Activated T-helper 2 cell treated with anti-CD3 and anti-CD28 coated beads, Interferon-gamma antibody, Interleukin-2, Interleukin-4, amounts not matched to agents 10 μg/mL and 5 μg/mL and 100 μg/mL, durations not matched to agents 14 hours and 24 hours and 36 hours (primary cell): ENCODE results near the gene LYRM4. TPM values are rescaled to one million over a fixed set of nuclear protein-coding genes. Genes with fewer than 3 reads are reported as not detected.

Source experiments
- DNase-seq: peaks from one replicate; pipeline ENCODE4 v3.0.0; 2021; ENCODE audit warnings: low spot score
- H3K27ac Mint-ChIP-seq: one replicate; pipeline ENCODE4 v1.8.0; 2021; ENCODE audit warnings: mixed read lengths
- H3K27me3 Mint-ChIP-seq: one replicate; pipeline ENCODE4 v1.8.0; 2021; ENCODE audit warnings: low read depth, mixed read lengths
- H3K36me3 Mint-ChIP-seq: one replicate; pipeline ENCODE4 v1.8.0; 2021; ENCODE audit warnings: low read depth, mixed read lengths
- H3K4me1 Mint-ChIP-seq: one replicate; pipeline ENCODE4 v1.8.0; 2021; ENCODE audit warnings: low read depth, mixed read lengths
- H3K4me3 Mint-ChIP-seq: one replicate; pipeline ENCODE4 v1.8.0; 2021; ENCODE audit warnings: low read depth, mild to moderate bottlenecking, moderate library complexity, mixed read lengths
- H3K9me3 Mint-ChIP-seq: one replicate; pipeline ENCODE4 v1.8.0; 2021; ENCODE audit warnings: mixed read lengths
- intact Hi-C: fragments of 100-400 bp; cut with micrococcal nuclease; formaldehyde crosslinking; loops from one replicate; pipeline ENCODE4 v1.15.1; 2023
- total RNA-seq: library from RNA; stranded (reverse); gene quantifications from 2 replicates; pipeline ENCODE4 v1.2.3, GENCODE V29; 2022

LYRM4 gene
- total RNA-seq, 1 donor from 2014 or later, result 48.6 TPM

GRCh38 chr6:5277589-5277988 lies 16.8 kb upstream of the LYRM4 start:
- Mint-ChIP-seq H3K4me1 (peaks cover 67% of the 10 kb centered on the region), H3K9me3 (no peaks in the 10 kb centered on the region), H3K27ac (no peak overlapping the region), H3K36me3 (peaks cover 21% of the 10 kb centered on the region), H3K4me3 (no peak overlapping the region), H3K27me3 (no peaks in the 10 kb centered on the region)
- intact Hi-C loops, result no loop called here
- DNase-seq, result no peak

DNA sequence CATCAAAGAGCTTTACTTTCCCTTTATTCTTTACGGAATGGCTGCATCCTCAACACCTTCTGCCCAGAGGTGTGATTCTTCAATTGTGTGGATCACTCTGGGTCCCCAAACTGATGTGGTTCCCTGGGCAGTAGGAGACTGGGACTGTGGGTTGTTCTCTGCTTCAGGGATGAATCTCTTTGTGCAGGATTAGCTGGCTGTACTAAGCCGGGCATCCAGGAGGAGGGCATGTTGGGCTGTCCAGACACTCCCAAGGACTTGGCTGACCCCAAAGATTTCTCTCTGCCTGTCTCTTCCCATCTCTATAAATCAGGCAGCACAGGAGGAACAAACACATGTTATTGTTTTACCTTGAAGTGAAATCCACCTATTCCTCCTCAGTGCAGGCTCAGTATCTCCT lies 15.8 kb upstream of the LYRM4 start:
- H3K36me3 Mint-ChIP-seq, result peaks cover 25% of the 10 kb centered on the region
- H3K27me3 Mint-ChIP-seq, result no peaks in the 10 kb centered on the region
- peaks cover 63% of the 10 kb centered on the region for H3K4me1 Mint-ChIP-seq
- DNase-seq, result no peak
- intact Hi-C loops, result no loop called here
- H3K9me3 Mint-ChIP-seq, result no peaks in the 10 kb centered on the region
- no peak overlapping the region for H3K27ac Mint-ChIP-seq
- H3K4me3 Mint-ChIP-seq, result no peak overlapping the region

DNA sequence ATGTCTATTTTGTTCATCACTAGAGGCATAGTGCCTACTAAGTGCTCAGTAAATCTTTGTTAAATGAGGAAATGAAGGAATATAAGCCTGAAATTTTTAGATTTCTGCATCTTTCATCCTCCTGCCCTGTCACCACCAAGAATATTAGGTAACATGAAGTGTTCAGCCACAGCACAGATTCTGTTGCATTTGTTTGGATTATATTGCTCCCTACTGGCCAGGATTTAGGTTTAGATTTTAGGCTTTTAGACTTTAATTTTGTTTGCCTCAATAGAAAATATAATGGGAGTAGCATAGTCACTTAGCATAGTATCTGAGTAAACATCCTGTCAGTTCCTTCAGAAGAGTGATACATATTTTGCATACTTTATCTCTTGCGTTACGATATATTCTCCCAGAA lies 14.7 kb upstream of the LYRM4 start:
- Mint-ChIP-seq H3K4me3 (no peak overlapping the region), H3K27ac (no peak overlapping the region)

DNA sequence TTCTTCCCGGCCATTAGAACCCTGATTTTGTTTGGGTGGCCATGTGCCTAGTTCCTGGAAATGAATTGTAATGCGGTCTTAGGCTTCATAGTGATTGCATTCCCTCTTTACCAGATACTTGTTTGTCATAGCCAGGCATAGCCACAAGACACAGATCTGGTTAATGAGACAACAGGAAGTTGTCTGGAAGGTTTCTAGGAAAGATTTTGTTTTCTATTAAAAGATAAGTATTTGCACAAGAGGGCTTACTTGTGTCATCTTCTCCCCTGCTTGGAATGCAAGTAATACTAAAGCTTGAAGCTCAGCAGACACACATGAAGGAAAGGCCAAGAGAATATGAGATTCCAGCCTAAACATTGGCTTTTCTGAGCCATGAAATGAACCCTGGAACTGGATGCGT lies 13.5 kb upstream of the LYRM4 start:
- no peak overlapping the region for H3K4me3 Mint-ChIP-seq
- H3K9me3 Mint-ChIP-seq, result no peaks in the 10 kb centered on the region
- DNase-seq, result no peak
- intact Hi-C loops, result no loop called here
- H3K27ac Mint-ChIP-seq, result no peak overlapping the region
- peaks cover 57% of the 10 kb centered on the region for H3K4me1 Mint-ChIP-seq
- H3K36me3 Mint-ChIP-seq, result peaks cover 24% of the 10 kb centered on the region
- H3K27me3 Mint-ChIP-seq, result no peaks in the 10 kb centered on the region

More for the DNA sequence above, 14.7 kb upstream of the LYRM4 start:
- peaks cover 25% of the 10 kb centered on the region for H3K36me3 Mint-ChIP-seq
- H3K27me3 Mint-ChIP-seq, result no peaks in the 10 kb centered on the region
- intact Hi-C loops, result no loop called here
- no peak for DNase-seq
- peaks cover 61% of the 10 kb centered on the region for H3K4me1 Mint-ChIP-seq
- H3K9me3 Mint-ChIP-seq, result no peaks in the 10 kb centered on the region

GRCh38 chr6:5271926-5272325 lies 11.2 kb upstream of the LYRM4 start:
- Mint-ChIP-seq H3K4me1 (peaks cover 49% of the 10 kb centered on the region), H3K36me3 (peaks cover 35% of the 10 kb centered on the region)
- intact Hi-C loops, result no loop called here

DNA sequence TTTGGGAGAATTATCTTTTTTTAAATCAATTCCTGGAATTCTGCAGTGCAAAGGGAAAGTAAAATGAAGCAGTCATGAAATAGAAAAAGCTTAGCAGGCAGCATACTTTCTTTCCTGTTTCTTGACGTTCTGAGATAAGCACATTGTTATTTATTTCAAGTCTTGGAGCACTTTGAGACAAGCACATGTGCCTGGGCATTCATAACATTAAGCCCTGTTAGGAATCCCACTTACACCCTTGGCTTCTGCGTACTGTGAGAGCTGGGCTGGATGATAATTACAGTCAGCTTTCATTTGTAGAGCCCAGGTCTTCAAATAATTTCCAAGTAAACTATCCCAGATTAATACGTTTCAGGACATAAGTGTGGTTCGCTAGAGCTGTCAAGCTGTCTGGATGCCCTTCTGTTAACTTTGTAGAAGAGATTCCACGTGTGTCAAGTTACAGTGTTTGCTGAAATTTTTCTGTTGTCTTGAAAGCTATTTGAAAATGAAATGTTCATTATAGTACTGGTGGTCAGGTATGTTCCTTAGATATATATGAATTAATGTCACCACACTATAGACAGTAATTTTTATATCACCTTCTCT lies 9.4 kb upstream of the LYRM4 start:
- no peak overlapping the region for H3K27ac Mint-ChIP-seq

More at GRCh38 chr6:5271926-5272325, 11.2 kb upstream of the LYRM4 start:
- Mint-ChIP-seq H3K9me3 (peaks cover 6% of the 10 kb centered on the region), H3K27me3 (no peaks in the 10 kb centered on the region), H3K4me3 (no peak overlapping the region), H3K27ac (no peak overlapping the region)
- no peak for DNase-seq

GRCh38 chr6:5266423-5266822 lies 5.7 kb upstream of the LYRM4 start:
- no peaks in the 10 kb centered on the region for H3K27me3 Mint-ChIP-seq
- H3K9me3 Mint-ChIP-seq, result peaks cover 6% of the 10 kb centered on the region
- DNase-seq, result no peak
- H3K4me3 Mint-ChIP-seq, result no peak overlapping the region
- peaks cover 30% of the 10 kb centered on the region for H3K4me1 Mint-ChIP-seq
- H3K27ac Mint-ChIP-seq, result peak overlapping the region; percentile 39
- H3K36me3 Mint-ChIP-seq, result peaks cover 26% of the 10 kb centered on the region
- intact Hi-C loops, result no loop called here

More for the DNA sequence above, 9.4 kb upstream of the LYRM4 start:
- Mint-ChIP-seq H3K36me3 (peaks cover 43% of the 10 kb centered on the region), H3K4me1 (peaks cover 46% of the 10 kb centered on the region), H3K9me3 (peaks cover 6% of the 10 kb centered on the region), H3K27me3 (no peaks in the 10 kb centered on the region), H3K4me3 (no peak overlapping the region)
- DNase-seq, result no peak
- intact Hi-C loops, result no loop called here

DNA sequence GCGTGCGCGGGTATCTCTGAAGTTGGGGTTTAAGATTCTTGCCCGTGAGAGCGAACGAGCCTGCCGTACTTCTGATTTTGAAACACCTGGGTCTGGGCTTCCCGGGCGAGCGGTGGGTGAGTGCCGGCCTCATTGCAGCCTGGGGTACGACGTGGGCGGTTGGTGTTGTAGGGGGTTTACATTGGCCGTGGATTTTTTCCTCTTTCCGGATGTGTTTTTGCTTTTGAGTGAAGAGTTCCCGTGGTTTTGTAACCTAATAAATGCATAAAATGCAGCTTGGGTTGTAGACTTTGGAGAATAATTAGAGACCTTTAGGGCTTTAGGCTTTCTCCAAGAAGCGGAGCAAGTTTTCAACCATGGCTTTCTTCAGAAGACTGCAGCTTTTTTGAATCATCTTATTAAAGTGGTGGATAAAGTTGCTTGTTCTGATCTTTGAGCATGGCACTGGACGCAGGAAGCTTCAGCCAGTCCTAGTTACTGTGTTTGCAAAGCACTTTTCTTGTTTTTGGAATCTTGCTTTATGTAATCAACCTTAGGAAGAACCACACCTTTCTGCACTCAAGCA lies 877 bp upstream of the LYRM4 start:
- Mint-ChIP-seq H3K36me3 (peaks cover 27% of the 10 kb centered on the region), H3K27ac (peak overlapping the region; percentile 99), H3K4me3 (peak overlapping the region; percentile 98), H3K4me1 (peaks cover 43% of the 10 kb centered on the region), H3K27me3 (no peaks in the 10 kb centered on the region), H3K9me3 (no peaks in the 10 kb centered on the region)
- intact Hi-C loops, result loop anchor here (1.0 to 5.0 kb wide), 3 partner anchors 41 to 589 kb away; no protein-coding TSS in a partner anchor
- no peak for DNase-seq

DNA sequence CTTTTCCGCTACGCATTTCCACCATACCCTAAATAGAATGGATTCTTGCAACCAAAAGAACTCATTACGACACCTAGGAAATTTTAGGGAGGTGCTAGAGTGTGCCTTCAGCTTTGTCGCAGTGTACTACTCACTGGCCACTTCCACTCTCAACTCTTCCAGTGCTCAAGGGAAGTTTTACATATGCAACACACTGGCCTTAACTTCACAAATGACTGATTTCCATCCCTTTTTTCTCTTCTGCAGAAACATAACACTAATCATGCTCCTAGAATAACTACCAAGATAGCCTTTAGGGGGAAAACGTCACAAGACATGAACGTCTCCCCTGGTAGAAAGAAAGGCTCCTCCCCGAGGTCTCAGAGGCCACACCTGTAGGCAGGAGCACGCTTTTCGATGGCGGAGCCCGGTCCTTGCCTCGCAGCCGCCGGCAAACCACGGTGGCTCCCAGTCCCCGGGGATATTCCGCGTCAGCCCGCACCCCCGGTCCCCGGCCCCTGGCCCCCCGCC lies 584 bp downstream of the LYRM4 start:
- no peaks in the 10 kb centered on the region for H3K27me3 Mint-ChIP-seq
- peaks cover 23% of the 10 kb centered on the region for H3K36me3 Mint-ChIP-seq
- intact Hi-C loops, result loop anchor here (1.0 to 5.0 kb wide), 5 partner anchors 20 to 591 kb away; no protein-coding TSS in a partner anchor
- no peaks in the 10 kb centered on the region for H3K9me3 Mint-ChIP-seq
- peak overlapping the region; percentile 95 for H3K27ac Mint-ChIP-seq
- peak overlapping the region; percentile 98 for H3K4me3 Mint-ChIP-seq
- H3K4me1 Mint-ChIP-seq, result peaks cover 36% of the 10 kb centered on the region
- DNase-seq, result peak; percentile 75

- intact Hi-C loops, result no loop called here
- Mint-ChIP-seq H3K4me1 (peaks cover 33% of the 10 kb centered on the region), H3K9me3 (no peaks in the 10 kb centered on the region), H3K27me3 (no peaks in the 10 kb centered on the region), H3K4me3 (peak overlapping the region; percentile 98), H3K27ac (peak overlapping the region; percentile 95), H3K36me3 (peaks cover 29% of the 10 kb centered on the region)
- no peak for DNase-seq
Measured at GRCh38 chr6:5259428-5259827, 1.3 kb downstream of the LYRM4 start.

GRCh38 chr6:5257400-5257799 lies 3.4 kb downstream of the LYRM4 start:
- H3K27ac Mint-ChIP-seq, result peak overlapping the region; percentile 8
- no peak overlapping the region for H3K4me3 Mint-ChIP-seq
- H3K36me3 Mint-ChIP-seq, result peaks cover 40% of the 10 kb centered on the region

DNA sequence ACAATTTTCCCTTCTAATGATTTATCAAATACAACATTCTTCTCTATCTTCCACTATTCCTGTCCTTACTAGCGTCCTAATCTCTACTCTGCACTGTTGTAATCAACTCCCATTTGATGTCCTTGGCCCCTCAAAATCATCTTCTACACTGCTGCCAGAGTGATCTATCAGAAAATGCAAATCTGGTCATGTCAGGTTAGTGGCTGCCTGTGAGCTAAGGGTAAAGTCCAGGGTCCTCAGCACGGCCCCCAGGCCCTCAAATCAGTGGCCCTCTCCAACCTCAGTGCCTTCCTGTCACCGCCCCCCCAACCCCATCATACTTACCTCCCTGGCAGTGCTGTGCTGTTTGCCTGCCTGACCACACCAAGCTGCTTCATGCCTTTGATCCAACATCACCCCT lies 3.8 kb downstream of the LYRM4 start:
- intact Hi-C loops, result no loop called here
- peaks cover 45% of the 10 kb centered on the region for H3K36me3 Mint-ChIP-seq
- H3K27me3 Mint-ChIP-seq, result no peaks in the 10 kb centered on the region
- no peaks in the 10 kb centered on the region for H3K9me3 Mint-ChIP-seq
- no peak overlapping the region for H3K27ac Mint-ChIP-seq
- no peak overlapping the region for H3K4me3 Mint-ChIP-seq
- H3K4me1 Mint-ChIP-seq, result peaks cover 29% of the 10 kb centered on the region
- DNase-seq, result no peak

More at GRCh38 chr6:5257400-5257799, 3.4 kb downstream of the LYRM4 start:
- H3K9me3 Mint-ChIP-seq, result no peaks in the 10 kb centered on the region
- no peaks in the 10 kb centered on the region for H3K27me3 Mint-ChIP-seq
- peaks cover 29% of the 10 kb centered on the region for H3K4me1 Mint-ChIP-seq
- no peak for DNase-seq
- intact Hi-C loops, result no loop called here

- intact Hi-C loops, result no loop called here
- no peaks in the 10 kb centered on the region for H3K9me3 Mint-ChIP-seq
- H3K4me3 Mint-ChIP-seq, result no peak overlapping the region
- H3K27ac Mint-ChIP-seq, result no peak overlapping the region
- H3K27me3 Mint-ChIP-seq, result no peaks in the 10 kb centered on the region
- DNase-seq, result no peak
- peaks cover 32% of the 10 kb centered on the region for H3K36me3 Mint-ChIP-seq
- peaks cover 4% of the 10 kb centered on the region for H3K4me1 Mint-ChIP-seq
Measured at GRCh38 chr6:5250911-5251310, 9.8 kb downstream of the LYRM4 start.
